G401 (cell line): ENCODE results near the gene ANO6. TPM values are rescaled to one million over a fixed set of nuclear protein-coding genes. Genes with fewer than 3 reads are reported as not detected.

Source experiments
- DNase-seq: peaks from one replicate; pipeline ENCODE4 v3.0.0-alpha.2; 2015; ENCODE audit warnings: low spot score
- in situ Hi-C: cut with HindIII; loops from 2 replicates; pipeline ENCODE4 v1.10.0; 2016; ENCODE audit warnings: low sequenced_read_pairs, mixed read lengths
- total RNA-seq: library from RNA; depleted of rRNA; stranded (reverse); fragments of >200 nt; shearing (Covaris generic); gene quantifications from 2 replicates; pipeline ENCODE4 v1.2.3, GENCODE V29; 2014

ANO6 gene
- total RNA-seq, 1 experiment from 2014 or later = 25.8 TPM

DNA sequence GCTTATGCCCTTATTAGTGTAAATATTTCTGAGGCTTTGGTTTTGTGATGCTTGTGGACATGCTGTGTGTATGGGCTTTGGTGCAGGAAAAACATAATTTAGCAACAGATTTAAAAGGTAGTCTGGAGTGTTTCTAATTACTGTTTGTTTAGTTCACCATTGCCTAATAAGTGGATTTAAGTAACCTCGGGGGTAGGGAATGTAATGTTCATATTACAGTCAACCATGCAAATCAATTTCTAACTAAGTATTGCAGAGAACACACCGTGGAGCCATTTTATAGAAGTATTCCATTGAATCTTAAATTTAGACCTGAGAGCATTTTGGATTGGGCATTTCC lies 53.5 kb downstream of the ANO6 start:
- in situ Hi-C loops = no loop called here
- no peak for DNase-seq

DNA sequence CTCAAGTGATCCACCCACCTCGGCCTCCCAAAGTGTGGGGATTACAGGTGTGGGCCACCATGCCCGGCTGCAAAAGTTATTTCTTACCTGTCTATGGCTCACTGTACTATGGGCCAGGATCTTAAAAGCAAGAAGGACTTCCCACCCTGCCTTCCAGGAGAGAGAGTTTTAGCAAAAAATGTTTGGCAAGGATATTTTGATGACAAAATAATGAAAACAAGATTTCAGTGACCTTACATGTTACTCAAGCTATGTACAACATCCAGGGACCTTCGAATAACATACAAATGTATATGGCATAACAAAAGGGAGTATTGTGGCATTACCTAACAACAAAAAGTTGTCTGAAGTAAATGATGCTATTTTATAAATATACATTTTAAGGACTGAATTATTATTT lies 55.1 kb downstream of the ANO6 start:
- in situ Hi-C loops = no loop called here
- no peak for DNase-seq

DNA sequence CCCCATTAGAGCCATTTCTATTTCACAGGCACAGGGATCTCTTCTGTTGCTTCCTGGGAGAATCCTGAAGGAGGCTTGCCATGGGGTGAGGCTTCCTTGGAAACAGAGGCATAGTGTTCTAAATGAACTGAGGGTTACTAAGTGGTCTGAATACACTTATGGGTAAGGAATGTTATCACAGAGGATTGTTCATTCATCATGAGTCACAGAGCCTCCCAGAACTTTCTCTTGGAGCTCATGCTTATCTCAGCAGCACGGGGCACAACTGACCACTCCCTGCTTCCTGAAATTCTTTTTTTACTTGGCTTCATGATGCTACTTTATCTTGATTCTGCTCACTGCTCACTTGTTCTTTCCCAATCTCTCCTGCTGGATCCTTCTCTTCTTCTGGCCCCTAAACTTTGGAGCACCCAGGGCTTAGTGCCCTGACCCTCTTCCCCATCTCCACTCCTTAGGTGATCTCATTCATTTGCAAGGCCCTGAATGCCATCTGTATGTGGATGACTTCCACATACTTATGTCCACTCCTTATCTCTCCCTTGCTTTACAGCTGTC lies 57.9 kb downstream of the ANO6 start:
- DNase-seq = no peak
- in situ Hi-C loops = no loop called here

DNA sequence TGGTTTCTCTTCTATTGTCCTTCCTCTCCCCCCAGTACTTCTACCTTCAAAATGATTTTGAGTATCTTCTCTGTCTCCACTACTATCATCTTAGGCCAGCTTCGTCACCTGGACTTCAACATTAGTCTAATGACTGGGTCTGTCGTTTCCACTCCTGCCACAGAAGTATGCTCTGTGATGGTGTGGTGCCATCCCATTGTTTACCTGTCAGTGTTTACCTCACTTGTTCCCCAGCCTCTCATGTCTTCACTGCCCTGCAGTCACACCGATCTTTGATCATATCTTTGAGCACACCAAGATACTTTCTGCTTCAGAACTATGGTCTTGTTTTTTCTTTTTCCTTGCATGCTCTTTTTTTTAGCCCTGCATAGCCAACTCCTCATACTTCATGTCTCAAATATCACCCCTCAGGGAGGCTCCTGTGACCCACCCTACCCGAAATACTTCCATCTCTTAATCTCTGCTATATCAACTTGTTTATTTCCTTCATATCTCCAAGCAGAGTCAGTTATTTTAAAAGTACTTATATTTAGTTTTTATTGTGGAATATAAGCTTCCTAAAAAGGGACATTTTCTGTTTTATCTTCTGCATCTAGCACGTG lies 60.4 kb downstream of the ANO6 start:
- in situ Hi-C loops = no loop called here
- no peak for DNase-seq

DNA sequence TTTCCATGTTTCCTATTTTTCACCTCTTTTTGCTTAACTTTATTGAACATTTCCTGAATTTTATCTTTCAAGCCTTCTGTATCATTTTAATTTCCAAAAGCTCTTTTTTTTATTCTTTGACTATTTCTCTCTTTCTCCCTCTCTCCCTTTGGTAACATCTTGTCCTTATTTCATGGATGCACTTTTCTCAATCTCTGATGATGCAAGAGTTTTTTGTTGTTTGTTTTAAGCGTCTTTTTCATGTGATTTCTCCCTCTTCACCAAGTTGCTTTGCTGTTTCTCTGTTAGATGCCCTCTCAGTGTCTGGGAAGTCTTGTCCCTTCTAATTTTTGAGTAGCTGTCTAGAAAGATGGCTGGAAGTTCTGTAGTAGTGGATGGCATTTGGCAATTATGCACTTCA lies 62.6 kb downstream of the ANO6 start:
- no peak for DNase-seq
- in situ Hi-C loops = no loop called here

DNA sequence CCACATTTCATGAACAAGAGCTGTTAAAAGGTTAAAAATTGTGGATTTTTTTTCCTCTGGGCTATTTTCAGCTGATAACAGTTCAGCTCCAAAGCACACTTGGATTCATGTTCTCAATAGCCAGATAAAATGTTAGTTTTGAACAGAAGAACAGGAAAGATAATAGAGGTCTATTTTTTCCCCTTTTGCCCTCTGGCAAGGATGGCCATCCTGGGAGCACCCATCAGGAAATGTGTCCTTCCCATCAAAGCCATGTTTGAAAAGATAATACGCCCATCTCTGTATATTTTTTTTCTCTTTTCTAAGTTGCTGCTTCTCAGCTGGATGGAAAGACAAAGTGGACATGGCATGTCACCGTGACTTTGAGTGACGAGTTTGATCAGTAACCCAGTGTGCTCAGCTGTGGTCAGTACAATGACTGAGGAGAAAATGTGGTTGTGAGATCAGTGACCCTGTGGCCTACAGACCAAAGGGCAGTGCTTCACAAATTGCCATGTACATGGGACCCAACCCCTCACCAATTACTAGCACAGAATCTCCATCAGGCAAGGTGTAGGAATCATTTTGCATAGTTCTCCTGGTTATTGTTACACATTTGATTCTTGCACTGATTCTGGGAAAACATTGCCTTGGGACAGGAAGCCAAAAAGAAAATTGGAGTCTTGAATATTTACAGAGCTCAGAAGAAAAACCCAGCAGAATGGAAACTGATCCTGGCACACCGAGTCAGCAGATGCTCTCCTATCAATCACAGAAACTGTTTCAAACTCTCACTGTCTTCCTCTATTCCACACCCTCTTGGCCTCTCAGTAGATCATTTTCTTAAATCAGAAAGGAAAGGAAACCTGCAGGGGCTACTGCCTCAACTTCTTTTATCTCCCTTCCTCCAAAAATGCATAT lies 64.3 kb downstream of the ANO6 start:
- in situ Hi-C loops = no loop called here
- no peak for DNase-seq

DNA sequence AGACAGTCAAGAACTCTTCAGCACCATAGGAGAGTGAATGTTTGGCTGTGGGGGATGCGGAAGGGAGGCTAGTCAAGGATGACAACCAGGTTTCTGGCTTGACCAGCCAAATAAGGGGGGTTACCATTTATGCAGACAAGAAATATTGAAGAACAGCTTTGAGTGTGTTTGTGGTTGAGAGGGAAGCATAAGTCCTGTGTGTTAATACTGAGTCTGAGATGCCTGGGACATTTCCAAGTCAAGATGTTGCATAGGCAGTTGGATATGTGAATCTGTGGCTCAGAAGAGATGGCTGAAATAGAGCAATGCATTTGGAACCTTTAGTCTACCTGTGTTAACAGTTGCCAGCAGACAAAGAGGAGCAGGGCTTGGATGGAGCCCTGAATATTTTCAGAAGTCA lies 66.1 kb downstream of the ANO6 start:
- in situ Hi-C loops = no loop called here

DNA sequence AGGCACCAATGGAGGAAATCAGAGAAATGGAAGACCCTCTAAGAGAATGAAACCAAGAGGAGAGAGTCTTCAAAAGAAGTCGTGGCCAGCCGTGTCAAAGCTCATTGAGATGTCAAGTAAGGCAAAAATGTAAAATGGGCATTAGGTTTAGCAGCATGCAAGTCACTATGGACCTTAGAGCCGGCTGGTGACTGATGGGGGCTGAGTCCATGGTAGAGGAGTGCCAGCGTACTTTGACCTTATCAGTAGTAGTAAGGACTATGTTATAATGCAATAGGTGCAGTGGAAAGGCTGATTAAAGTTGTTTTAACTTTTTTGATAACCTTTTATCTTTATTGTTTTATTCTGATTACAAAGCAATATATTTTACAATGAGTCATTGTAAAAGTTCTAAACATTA lies 66.5 kb downstream of the ANO6 start:
- in situ Hi-C loops = no loop called here
- DNase-seq = no peak

More for the DNA sequence above, 66.1 kb downstream of the ANO6 start:
- DNase-seq = no peak

DNA sequence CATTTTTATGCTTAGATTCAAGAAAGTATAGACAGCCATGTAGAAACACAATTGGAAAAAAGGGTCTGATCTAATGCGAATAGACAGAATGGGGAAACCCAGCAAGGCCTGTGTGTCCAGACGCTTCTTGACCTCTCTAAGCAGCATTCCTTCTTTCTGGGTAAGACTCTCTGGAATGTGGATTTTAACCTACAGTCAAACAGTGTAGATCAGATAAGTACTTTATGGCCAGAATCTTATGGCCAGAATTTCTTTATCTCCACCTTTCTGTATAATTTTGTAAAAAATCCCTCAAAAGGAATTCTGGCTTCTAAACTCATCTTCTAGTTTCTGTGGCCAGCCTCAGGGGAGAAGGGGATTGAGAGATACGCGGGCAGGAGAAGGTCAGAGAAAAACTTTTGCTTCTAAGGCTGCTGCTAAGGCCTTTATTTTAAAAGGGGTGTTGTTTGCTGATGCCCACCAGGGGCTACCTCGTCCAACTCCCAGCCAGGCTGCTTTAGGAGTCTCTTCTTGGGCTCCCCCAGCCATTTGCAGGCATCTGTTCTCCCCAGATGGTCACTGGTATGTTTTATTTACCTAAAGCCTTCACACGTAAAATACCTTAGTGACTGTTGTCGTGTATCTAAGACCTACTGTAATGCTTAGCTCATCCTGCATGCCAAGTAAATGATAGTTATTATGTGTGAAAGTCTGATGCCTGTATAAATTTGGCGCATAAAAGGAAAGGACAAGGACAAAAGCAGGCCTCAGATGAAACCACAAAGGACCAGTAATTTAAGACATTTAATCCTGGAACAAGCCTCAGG lies 68.4 kb downstream of the ANO6 start:
- DNase-seq = no peak

DNA sequence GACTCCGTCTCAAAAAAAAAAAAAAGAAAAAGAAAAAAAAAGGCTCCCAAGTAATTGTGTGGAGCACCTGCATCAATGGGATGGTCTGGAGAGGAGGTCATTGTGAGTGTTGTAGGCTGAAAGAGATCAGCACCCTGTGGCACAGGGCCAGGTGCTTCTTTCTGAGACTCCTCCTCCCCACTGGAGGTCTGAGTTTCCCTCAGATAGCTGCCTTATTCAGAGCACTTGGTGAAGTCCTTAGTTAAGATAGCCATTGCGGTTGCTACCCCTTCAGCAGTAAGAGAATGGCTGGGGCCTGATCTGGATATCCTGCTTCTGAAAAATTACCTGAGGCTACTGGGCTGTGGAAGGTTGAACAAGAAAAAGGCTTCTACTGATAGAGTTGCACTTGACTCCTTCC lies 69.8 kb downstream of the ANO6 start:
- no peak for DNase-seq
- in situ Hi-C loops = no loop called here

More for the DNA sequence above, 68.4 kb downstream of the ANO6 start:
- in situ Hi-C loops = no loop called here

DNA sequence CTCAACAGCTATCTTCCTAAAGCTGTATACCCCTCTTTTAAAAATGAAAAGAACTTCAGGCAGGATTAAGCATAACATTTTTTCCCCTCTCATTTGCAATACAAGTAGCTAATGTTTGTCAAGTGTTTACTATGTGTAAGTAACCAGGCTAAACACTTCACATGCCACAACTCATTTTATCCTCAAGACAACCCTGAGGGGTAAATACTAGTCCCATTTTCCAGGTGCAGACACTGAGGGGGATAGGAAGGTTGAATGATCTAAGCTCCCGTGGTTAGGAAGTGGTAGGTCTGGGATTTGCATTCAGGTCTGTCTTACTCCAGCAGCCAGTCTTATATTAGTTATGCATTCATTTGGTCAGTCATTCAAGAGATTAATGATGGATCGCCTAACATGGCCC lies 70.7 kb downstream of the ANO6 start:
- in situ Hi-C loops = no loop called here
- no peak for DNase-seq

DNA sequence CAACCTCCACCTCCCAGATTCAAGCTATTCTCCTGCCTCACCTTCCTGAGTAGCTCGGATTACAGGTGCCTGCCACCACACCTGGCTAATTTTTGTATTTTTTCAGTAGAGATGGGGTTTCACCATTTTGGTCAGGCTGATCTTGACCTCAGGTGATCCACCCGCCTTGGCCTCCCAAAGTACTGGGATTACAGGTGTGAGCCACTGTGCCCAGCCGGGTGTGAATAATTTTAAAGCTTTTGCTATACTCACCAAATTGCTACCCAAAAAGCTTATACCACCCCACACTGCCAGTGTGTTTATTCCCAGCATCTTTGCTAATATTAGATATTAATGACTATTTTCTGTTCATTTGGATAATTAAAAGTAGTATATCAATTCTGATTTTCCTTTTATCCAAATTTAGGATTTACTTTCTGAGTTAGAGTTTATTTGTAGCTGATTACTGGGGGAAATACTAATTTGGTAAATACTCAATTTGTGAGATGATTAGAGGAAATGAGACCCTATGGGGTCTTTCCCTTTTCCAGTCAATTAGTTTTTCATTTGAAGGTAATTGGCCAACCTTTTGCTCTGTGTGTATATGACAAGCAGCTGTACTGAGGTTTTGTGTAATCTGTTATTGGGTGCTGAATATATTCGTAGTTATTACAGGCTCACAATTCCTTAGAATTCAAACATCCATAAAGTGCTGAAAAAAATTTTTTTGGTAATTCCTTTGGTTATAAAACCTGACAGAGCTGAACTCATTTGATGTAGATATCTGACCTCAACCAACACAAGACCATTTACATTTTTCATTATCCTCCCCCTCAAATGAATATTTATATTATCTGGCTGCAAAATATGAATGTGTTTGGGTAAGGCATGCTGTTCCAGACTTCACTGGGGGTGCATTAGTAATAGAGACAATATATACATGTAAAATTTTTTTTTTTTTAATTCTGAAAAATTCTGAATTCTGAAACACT lies 73.6 kb downstream of the ANO6 start:
- no peak for DNase-seq
- in situ Hi-C loops = no loop called here

DNA sequence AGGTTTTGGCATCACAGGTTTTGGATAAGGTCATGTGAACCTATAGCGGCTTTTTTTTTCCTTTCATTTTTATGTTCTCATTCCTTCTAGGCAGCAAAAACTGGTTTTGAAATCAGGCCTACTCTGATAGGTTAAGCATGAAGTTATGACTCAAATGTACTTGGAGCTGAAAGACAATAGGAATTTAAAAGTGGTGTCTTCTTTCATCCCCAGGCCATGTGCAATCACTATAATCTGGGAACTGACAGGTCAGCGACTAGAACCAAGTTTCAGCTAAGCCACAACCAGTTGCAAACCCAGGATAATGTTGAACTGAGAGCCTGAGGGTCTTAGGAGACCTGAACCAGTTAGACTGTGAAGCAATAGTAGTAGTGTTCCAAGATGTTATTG lies 74.3 kb downstream of the ANO6 start:
- in situ Hi-C loops = no loop called here
- DNase-seq = no peak

DNA sequence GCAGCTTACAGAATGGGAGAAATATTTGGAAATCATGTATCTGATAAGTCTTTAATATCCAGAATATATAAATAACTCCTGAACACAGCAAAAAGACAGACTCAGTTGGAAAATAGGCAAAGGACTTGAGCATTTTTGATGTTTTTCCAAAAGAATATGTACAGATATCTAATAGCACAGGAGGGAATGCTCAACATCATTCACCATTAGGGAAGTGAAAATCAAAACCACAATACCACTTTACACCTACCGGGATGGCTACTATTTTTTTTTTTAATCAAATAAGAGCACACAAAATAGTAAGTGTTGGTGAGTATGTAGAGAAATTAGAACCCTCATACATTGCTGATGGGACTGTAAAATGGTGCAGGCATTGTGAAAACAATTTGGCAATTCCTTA lies 75.6 kb downstream of the ANO6 start:
- in situ Hi-C loops = no loop called here
- DNase-seq = no peak

DNA sequence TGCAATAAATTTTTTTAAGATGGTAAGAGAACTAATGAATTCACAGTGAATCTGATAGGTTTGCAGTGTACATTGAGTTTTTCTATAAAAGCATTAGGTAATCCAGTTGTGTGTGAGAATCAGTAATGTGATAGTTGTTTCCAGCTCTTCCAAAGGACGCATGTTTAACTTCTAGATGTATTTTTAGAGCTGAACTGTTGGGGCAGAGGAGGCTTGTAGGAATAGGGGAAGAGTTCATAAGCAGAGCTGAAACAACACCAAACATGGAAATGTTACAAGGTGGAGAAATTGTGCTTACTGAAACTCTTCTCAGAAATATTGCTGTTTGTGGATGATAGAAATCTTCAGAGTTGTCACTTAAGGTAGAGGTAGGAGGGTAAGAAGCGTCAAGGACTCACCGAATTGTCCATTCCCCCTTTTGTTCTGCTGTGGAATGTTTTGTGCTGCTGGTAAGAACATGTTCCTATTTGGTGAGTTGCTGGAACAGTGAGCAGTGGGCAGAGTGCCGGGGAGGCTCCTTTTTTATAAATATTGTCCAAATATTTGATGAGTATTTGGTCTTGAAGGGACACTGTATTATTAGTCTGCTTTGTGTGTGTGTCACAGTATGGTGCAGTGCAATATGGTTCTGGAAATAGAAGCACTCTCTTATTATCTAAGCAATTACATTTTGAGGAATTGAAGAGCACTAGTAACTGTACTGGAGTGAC lies 76.7 kb downstream of the ANO6 start:
- in situ Hi-C loops = no loop called here
- no peak for DNase-seq

DNA sequence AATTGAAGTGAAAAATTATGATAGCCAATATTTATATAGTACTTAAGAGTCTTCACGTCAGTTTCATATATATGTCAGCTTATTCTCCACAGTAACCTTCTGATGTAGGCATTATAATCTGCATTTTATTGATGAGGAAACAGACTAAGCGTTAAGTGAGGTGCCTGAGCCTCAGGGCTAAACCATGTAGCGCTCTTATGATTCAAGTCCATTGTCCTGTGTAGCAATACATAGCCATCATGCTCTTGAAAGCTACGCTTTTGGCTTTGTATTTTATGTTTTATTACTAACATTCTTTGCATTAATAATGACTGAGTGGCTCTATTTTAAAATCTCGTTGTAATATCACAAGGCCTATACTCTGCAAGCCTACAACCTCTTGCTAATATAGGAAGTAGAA lies 79.0 kb downstream of the ANO6 start:
- in situ Hi-C loops = no loop called here
- DNase-seq = no peak

DNA sequence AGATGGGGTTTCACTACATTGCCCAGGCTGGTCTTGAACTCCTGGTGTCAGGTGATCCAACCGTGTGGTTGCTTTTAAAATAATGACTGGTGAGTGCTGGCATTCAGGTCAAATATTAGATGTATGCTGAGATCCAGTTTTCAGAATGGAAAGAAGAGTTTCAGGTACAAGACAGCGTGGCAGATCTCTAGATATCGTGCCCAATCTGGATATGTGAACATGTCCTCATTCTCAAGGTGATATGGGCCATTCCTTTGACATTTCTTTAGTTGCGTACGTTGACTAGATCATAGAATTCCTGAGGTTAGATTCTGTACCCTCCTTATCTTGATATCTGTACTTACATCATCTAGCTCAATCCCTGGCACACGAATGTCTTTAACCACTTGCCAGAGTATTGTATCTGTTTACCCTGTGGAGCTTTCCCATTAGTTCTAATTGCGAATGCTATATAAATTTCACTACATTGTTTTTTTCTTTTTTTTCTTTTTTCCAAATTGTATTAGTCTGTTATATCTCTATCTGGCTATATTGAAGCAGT lies 80.2 kb downstream of the ANO6 start:
- in situ Hi-C loops = no loop called here
- no peak for DNase-seq

DNA sequence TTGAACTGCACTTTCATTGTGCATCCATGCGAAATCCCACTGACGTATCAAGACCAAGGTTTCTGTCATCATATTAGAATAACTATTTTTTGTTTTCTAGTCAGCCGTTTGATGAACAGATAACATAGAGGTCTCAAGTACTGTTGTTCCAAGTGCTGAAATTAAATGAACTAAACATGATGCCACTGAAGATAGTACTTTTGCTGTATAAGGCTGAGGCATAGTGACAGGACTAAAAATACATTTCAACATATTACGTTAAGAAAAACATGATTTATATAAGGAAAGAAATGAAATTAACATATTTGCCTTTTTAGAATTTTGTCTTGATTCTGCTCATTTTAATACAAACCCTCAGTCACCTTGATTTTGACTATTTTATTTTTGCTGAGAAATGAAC lies 82.2 kb downstream of the ANO6 start:
- DNase-seq = no peak
- in situ Hi-C loops = no loop called here
